Esophagus muscularis mucosa (tissue), 4 donors: ENCODE results near the gene TXNL1. TPM values are rescaled to one million over a fixed set of nuclear protein-coding genes. Genes with fewer than 3 reads are reported as not detected.

Source experiments
- DNase-seq: peaks from one replicate; pipeline ENCODE4 v3.0.0-alpha.2; 2017; ENCODE audit errors: extremely low spot score
- H3K27ac ChIP-seq, 4 donors: fragments of 200-600 bp; sonication (generic); replicated peaks in 1 of 4; 1 replicate in 3 of 4; 2 replicates in 1 of 4; pipeline ENCODE4 v1.5.1; 2016 to 2019; ENCODE audit warnings: mild to moderate bottlenecking in 1 of 4
- H3K27me3 ChIP-seq, 4 donors: fragments of 200-600 bp; sonication (generic); one replicate each; pipeline versions ENCODE4 v1.5.1 to v1.6.0; 2016 to 2019
- H3K36me3 ChIP-seq, 4 donors: fragments of 200-600 bp; sonication (generic); one replicate each; pipeline ENCODE4 v1.5.1; 2016 to 2019
- H3K4me1 ChIP-seq, 4 donors: fragments of 200-600 bp; sonication (generic); one replicate each; pipeline ENCODE4 v1.5.1; 2016 to 2019
- H3K4me3 ChIP-seq, 4 donors: fragments of 200-600 bp; sonication (generic); 1 replicate in 2 of 4; 2 replicates in 2 of 4; pipeline ENCODE4 v1.5.1; 2016 to 2019; ENCODE audit warnings: mild to moderate bottlenecking in 4 of 4, moderate library complexity in 1 of 4
- H3K9me3 ChIP-seq, 4 donors: fragments of 200-600 bp; sonication (generic); 1 replicate in 3 of 4; 2 replicates in 1 of 4; pipeline ENCODE4 v1.5.1; 2016 to 2019
- CTCF ChIP-seq, 3 experiments: fragments of 200-600 bp in 2 of 3; fragments of 450-650 bp in 1 of 3; sonication (generic) in 2 of 3; IDR thresholded peaks; one replicate each; pipeline ENCODE4 v1.5.1; 2017 to 2019; ENCODE audit warnings: antibody characterized with exemption in 3 of 3, mild to moderate bottlenecking in 2 of 3, moderate library complexity in 1 of 3
- EP300 ChIP-seq: sonication (generic); formaldehyde crosslinking; IDR thresholded peaks from one replicate; pipeline ENCODE4 v1.6.1; 2017; ENCODE audit warnings: antibody characterized with exemption
- POLR2A ChIP-seq: fragments of 450-650 bp; IDR thresholded peaks from one replicate; pipeline ENCODE4 v1.6.1; 2017; ENCODE audit warnings: antibody characterized with exemption, moderate library complexity, mild to moderate bottlenecking, low read depth
- POLR2AphosphoS5 ChIP-seq, 2 donors: sonication (generic); formaldehyde crosslinking; IDR thresholded peaks; one replicate each; pipeline ENCODE4 v1.6.1; 2017; ENCODE audit warnings: antibody characterized with exemption in 2 of 2
- WGBS: methylation state at CpG from one replicate; pipeline ENCODE4 v1.1.5; 2018; 5-methylcytosine and 5-hydroxymethylcytosine counted together
- intact Hi-C: fragments of 100-400 bp; cut with DNase I; formaldehyde crosslinking; loops from one replicate; pipeline ENCODE4 v1.15.1; 2023
- total RNA-seq, 4 donors: library from RNA; depleted of rRNA; stranded (reverse); fragments of >200 nt; gene quantifications; one replicate each; pipeline versions ENCODE4 v1.1.0 to v1.2.1, GENCODE V29; 2016

Gene TXNL1
- total RNA-seq, 4 donors from 2014 or later, result 29.9 to 42.5 (median 40.4) TPM

GRCh38 chr18:56562479-56562878 is 75.9 kb downstream of the TXNL1 start:
- no peaks in the 10 kb centered on the region for H3K36me3 ChIP-seq
- WGBS, result 85% methylated on average over 5 of the region's 5 CpGs
- DNase-seq, result no peak
- H3K9me3 ChIP-seq, result no peaks in the 10 kb centered on the region
- no peaks in the 10 kb centered on the region for H3K27me3 ChIP-seq
- H3K4me1 ChIP-seq, result peaks cover 0 to 5% (median 0%) of the 10 kb centered on the region in 4 donors
- no peak for TF ChIP-seq CTCF (IDR thresholded peaks at IDR 0.05)
- TF ChIP-seq POLR2A, result no peak
- TF ChIP-seq POLR2AphosphoS5 (IDR thresholded peaks at IDR 0.05), result no peak
- TF ChIP-seq EP300, result no peak
- intact Hi-C loops, result no loop called here
- no peak overlapping the region for H3K4me3 ChIP-seq
- H3K27ac ChIP-seq, result no peak overlapping the region

- Histone ChIP-seq H3K36me3 (no peaks in the 10 kb centered on the region), H3K4me1 (peaks cover 0 to 5% (median 0%) of the 10 kb centered on the region in 4 donors), H3K27me3 (no peaks in the 10 kb centered on the region), H3K27ac (no peak overlapping the region), H3K4me3 (no peak overlapping the region), H3K9me3 (no peaks in the 10 kb centered on the region)
- peak; percentile 89 for DNase-seq
- TF ChIP-seq CTCF (IDR thresholded peaks at IDR 0.05) (no peak), POLR2A (no peak), EP300 (no peak), POLR2AphosphoS5 (IDR thresholded peaks at IDR 0.05) (no peak)
- 71% methylated on average over 2 of the region's 2 CpGs for WGBS
- intact Hi-C loops, result no loop called here
Measured at GRCh38 chr18:56560992-56561391, 77.4 kb downstream of the TXNL1 start.

- H3K4me3 ChIP-seq, result no peak overlapping the region
- peak; percentile 74 for DNase-seq
- TF ChIP-seq POLR2A, result no peak
- TF ChIP-seq EP300, result no peak
- TF ChIP-seq CTCF (IDR thresholded peaks at IDR 0.05), result no peak
- WGBS, result 87% methylated on average over 6 of the region's 6 CpGs
- H3K4me1 ChIP-seq, result no peaks in the 10 kb centered on the region
- intact Hi-C loops, result no loop called here
- no peaks in the 10 kb centered on the region for H3K36me3 ChIP-seq
- no peaks in the 10 kb centered on the region for H3K27me3 ChIP-seq
- no peak overlapping the region for H3K27ac ChIP-seq
- no peaks in the 10 kb centered on the region for H3K9me3 ChIP-seq
Measured at GRCh38 chr18:56559044-56559443, 79.3 kb downstream of the TXNL1 start.

- H3K27ac ChIP-seq, result no peak overlapping the region
- intact Hi-C loops, result no loop called here
- H3K4me1 ChIP-seq, result no peaks in the 10 kb centered on the region
- TF ChIP-seq CTCF (IDR thresholded peaks at IDR 0.05) (no peak), EP300 (no peak), POLR2A (no peak), POLR2AphosphoS5 (IDR thresholded peaks at IDR 0.05) (no peak)
- no peaks in the 10 kb centered on the region for H3K9me3 ChIP-seq
- H3K27me3 ChIP-seq, result no peaks in the 10 kb centered on the region
- WGBS, result 83% methylated on average over 1 of the region's 1 CpG
- no peak for DNase-seq
- no peak overlapping the region for H3K4me3 ChIP-seq
- H3K36me3 ChIP-seq, result no peaks in the 10 kb centered on the region
Measured at GRCh38 chr18:56556907-56557306, 81.5 kb downstream of the TXNL1 start.

GRCh38 chr18:56550121-56550520 is 88.3 kb downstream of the TXNL1 start:
- Histone ChIP-seq H3K9me3 (no peaks in the 10 kb centered on the region), H3K27me3 (no peaks in the 10 kb centered on the region), H3K4me1 (no peaks in the 10 kb centered on the region), H3K4me3 (no peak overlapping the region), H3K36me3 (no peaks in the 10 kb centered on the region), H3K27ac (no peak overlapping the region)
- DNase-seq, result no peak
- TF ChIP-seq POLR2AphosphoS5 (IDR thresholded peaks at IDR 0.05) (no peak), POLR2A (no peak), CTCF (IDR thresholded peaks at IDR 0.05) (no peak), EP300 (no peak)
- intact Hi-C loops, result no loop called here
- WGBS, result 92% methylated on average over 4 of the region's 4 CpGs
